CD4-positive, CD25-positive, alpha-beta regulatory T cell (primary cell): Measurements from ENCODE around the gene NPHP1. TPM values are rescaled to one million over a fixed set of nuclear protein-coding genes. Genes with fewer than 3 reads are reported as not detected.
"Not testable (repeated sequence)": the region's sequence is repeated elsewhere in the genome, so short reads cannot be mapped to it uniquely, and the experiment has no call there.

Source experiments
- ATAC-seq, 2 donors: fragments of 150-1000 bp; cut with Tn5 transposase; one replicate each; pipeline ENCODE4 v1.10.0; 2021; ENCODE audit warnings: low read depth in 2 of 2, moderate number of reproducible peaks in 2 of 2, moderate library complexity in 1 of 2
- DNase-seq, 3 donors: peaks; one replicate each; pipeline versions ENCODE4 v3.0.0 to v3.0.0-alpha.2; 2012 to 2022; ENCODE audit warnings: mixed read lengths in 1 of 3
- H3K27ac ChIP-seq: one replicate; pipeline ENCODE4 v1.7.0; 2013; ENCODE audit warnings: mild to moderate bottlenecking, low read length; ENCODE audit not compliant: insufficient read depth, poor library complexity, severe bottlenecking
- H3K27me3 ChIP-seq: one replicate; pipeline ENCODE4 v1.7.0; 2013; ENCODE audit warnings: low read length; ENCODE audit not compliant: control insufficient read depth, insufficient read depth
- H3K36me3 ChIP-seq: one replicate; pipeline ENCODE4 v1.7.0; 2013; ENCODE audit warnings: mild to moderate bottlenecking, low read length, moderate library complexity; ENCODE audit not compliant: control insufficient read depth, insufficient read depth
- H3K4me1 ChIP-seq: 2 replicates; pipeline ENCODE4 v1.7.0; 2013; ENCODE audit warnings: mild to moderate bottlenecking, low read length; ENCODE audit not compliant: insufficient read depth, control insufficient read depth, poor library complexity, severe bottlenecking
- H3K4me3 ChIP-seq: one replicate; pipeline ENCODE4 v1.7.0; 2013; ENCODE audit warnings: low read depth, mild to moderate bottlenecking, low read length, moderate library complexity
- H3K9me3 ChIP-seq, 2 experiments: 1 replicate in 1 of 2; 2 replicates in 1 of 2; pipeline ENCODE4 v1.7.0; 2013; ENCODE audit warnings: low read length in 2 of 2, mild to moderate bottlenecking in 1 of 2, moderate library complexity in 1 of 2; ENCODE audit not compliant: control insufficient read depth in 2 of 2
- H3K27ac Mint-ChIP-seq, 3 donors: one replicate each; pipeline ENCODE4 v1.8.0; 2020 to 2022; ENCODE audit warnings: mild to moderate bottlenecking in 3 of 3, mixed read lengths in 3 of 3, moderate library complexity in 2 of 3
- H3K27me3 Mint-ChIP-seq: one replicate; pipeline ENCODE4 v1.8.0; 2022; ENCODE audit warnings: mild to moderate bottlenecking, mixed read lengths
- H3K36me3 Mint-ChIP-seq: one replicate; pipeline ENCODE4 v1.8.0; 2020; ENCODE audit warnings: mixed read lengths
- H3K4me1 Mint-ChIP-seq, 4 donors: one replicate each; pipeline ENCODE4 v1.8.0; 2020 to 2022; ENCODE audit warnings: mixed read lengths in 4 of 4, mild to moderate bottlenecking in 1 of 4
- H3K4me3 Mint-ChIP-seq, 4 donors: one replicate each; pipeline ENCODE4 v1.8.0; 2020 to 2022; ENCODE audit warnings: mild to moderate bottlenecking in 4 of 4, mixed read lengths in 4 of 4, moderate library complexity in 3 of 4
- H3K9me3 Mint-ChIP-seq, 7 donors: one replicate each; pipeline ENCODE4 v1.8.0; 2020 to 2022; ENCODE audit warnings: mixed read lengths in 7 of 7, mild to moderate bottlenecking in 3 of 7, moderate library complexity in 2 of 7
- polyA plus RNA-seq, 4 donors: library from polyadenylated mRNA; unstranded; fragments of 300-500 nt; fragmentation: Illumina TruSeq; gene quantifications; one replicate each; pipeline ENCODE4 v1.2.3, GENCODE V29; 2021
- total RNA-seq: library from RNA; stranded (reverse); gene quantifications from one replicate; pipeline ENCODE4 v1.2.3, GENCODE V29; 2022

The NPHP1 gene
- total and polyA plus RNA-seq, 5 donors from 2014 or later = 0.15 to 0.58 (median 0.31) TPM; not detected in 2

DNA sequence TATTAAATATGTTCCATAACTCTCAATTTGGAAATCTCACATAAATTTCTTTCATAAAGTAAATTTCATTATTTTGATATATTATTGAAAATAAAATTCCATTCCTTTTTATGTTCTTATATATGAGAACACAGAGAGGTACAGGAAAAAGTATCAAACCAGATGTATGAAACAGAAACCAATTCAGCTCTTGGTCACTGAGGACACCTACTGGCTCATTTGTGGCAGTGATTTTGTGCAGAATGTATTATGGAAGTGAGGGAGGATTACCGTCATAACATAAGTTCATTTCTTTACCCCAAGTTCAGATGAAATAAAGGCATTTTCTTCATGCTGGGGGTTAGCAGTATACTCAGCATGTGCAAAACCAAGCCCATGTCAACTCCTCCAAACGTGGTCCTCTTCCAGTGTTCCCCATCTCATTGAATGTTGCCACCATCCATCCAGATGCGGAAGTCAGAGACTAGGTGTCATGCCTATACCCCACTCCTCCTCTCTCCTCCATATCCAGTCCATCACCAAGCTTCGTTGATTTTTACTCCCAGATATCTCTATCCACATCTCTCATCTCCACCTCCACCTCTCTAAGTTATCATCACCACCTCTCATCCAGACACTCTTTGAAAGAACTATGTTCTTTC, 47.5 kb downstream of the NPHP1 start:
- Mint-ChIP-seq H3K9me3 (peaks cover 2 to 11% (median 4%) of the 10 kb centered on the region in 7 donors), H3K27me3 (peaks cover 14% of the 10 kb centered on the region), H3K36me3 (peaks cover 3% of the 10 kb centered on the region), H3K27ac (no peak overlapping the region), H3K4me3 (no peak overlapping the region), H3K4me1 (peaks cover 0 to 6% (median 0%) of the 10 kb centered on the region in 4 donors)
- Histone ChIP-seq H3K4me3 (no peak overlapping the region), H3K27me3 (peaks cover 9% of the 10 kb centered on the region), H3K36me3 (no peaks in the 10 kb centered on the region), H3K9me3 (peaks cover 0 to 2% of the 10 kb centered on the region in 2 experiments), H3K4me1 (no peaks in the 10 kb centered on the region), H3K27ac (no peak overlapping the region)
- DNase-seq = peak in 2 of 3 donors; percentile 9 to 55
- ATAC-seq = peak in 1 of 2 donors; percentile 42

DNA sequence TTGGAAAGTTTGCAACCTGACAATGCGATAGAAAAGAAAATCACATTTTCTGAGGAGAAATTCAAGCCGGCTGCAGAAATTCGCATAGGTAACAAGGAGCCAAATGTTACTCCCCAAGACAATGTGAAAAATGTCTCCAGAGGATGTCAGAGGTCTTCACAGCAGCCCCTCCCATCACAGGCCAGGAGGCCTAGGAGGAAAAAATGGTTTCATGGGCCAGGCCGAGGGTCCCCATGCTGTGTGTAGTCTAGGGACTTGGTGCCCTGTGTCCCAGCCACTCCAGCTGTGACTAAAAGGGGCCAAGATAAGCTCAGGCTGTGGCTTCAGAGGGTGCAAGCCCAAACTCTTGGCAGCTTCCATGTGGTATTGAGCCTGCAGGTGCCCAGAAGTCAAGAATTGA, 50.0 kb downstream of the NPHP1 start:
- not testable (repeated sequence) for H3K4me3 ChIP-seq, H3K36me3 ChIP-seq, H3K27ac ChIP-seq, H3K4me1 ChIP-seq, DNase-seq, H3K9me3 ChIP-seq, H3K4me1 Mint-ChIP-seq, H3K4me3 Mint-ChIP-seq, ATAC-seq, H3K27ac Mint-ChIP-seq, H3K27me3 ChIP-seq, H3K36me3 Mint-ChIP-seq
- peaks cover 2 to 11% (median 4%) of the 10 kb centered on the region in 7 donors for H3K9me3 Mint-ChIP-seq
- peaks cover 15% of the 10 kb centered on the region for H3K27me3 Mint-ChIP-seq

DNA sequence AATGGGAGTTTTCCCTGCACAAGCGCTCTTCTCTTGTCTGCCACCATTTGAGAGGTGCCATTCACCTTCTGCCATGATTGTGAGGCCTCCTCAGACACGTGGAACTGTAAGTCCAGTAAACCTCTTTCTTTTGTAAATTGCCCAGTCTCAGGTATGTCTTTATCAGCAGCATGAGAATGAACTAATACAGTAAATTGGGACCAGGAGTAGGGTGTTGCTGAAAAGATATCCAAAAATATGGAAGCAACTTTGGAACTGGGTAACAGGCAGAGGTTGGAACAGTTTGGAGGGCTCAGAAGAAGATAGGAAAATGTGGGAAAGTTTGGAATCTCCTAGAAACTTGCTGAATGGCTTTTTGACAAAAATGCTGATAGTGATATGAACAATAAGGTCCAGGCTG, 50.6 kb downstream of the NPHP1 start:
- H3K27ac ChIP-seq, H3K9me3 ChIP-seq, DNase-seq, H3K27ac Mint-ChIP-seq, H3K4me1 ChIP-seq, H3K27me3 ChIP-seq, H3K36me3 ChIP-seq, H3K4me3 Mint-ChIP-seq, ATAC-seq, H3K4me3 ChIP-seq, H3K4me1 Mint-ChIP-seq, H3K36me3 Mint-ChIP-seq: not testable (repeated sequence)
- Mint-ChIP-seq H3K9me3 (peaks cover 2 to 11% (median 4%) of the 10 kb centered on the region in 7 donors), H3K27me3 (peaks cover 19% of the 10 kb centered on the region)

DNA sequence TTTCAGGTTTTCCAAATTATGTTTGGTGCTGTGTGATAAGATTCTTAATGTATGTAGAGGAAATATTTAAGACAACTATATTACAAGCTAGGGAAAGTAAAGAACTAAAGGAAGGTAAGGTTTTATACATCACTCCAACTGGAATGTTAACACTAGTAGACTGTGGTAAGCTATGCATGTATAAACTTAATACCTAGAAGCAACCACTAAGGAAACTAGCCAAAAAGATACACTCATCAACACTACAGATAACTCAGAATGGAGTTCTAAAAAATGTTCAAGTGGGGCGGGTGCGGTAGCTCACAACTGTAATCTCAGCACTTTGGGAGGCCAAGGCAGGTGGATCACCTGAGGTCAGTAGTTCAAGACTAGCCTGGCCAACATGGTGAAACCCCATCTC, 51.4 kb downstream of the NPHP1 start:
- Mint-ChIP-seq H3K4me3 (no peak overlapping the region), H3K4me1 (peaks cover 0 to 6% (median 0%) of the 10 kb centered on the region in 4 donors), H3K27ac (no peak overlapping the region), H3K27me3 (peaks cover 15% of the 10 kb centered on the region), H3K36me3 (peaks cover 3% of the 10 kb centered on the region), H3K9me3 (peaks cover 2 to 11% (median 4%) of the 10 kb centered on the region in 7 donors)
- no peak overlapping the region for H3K4me3 ChIP-seq
- peaks cover 3% of the 10 kb centered on the region for H3K27me3 ChIP-seq
- peaks cover 0 to 2% of the 10 kb centered on the region in 2 experiments for H3K9me3 ChIP-seq
- ATAC-seq (no peak), DNase-seq (no peak)
- no peak overlapping the region for H3K27ac ChIP-seq
- no peaks in the 10 kb centered on the region for H3K36me3 ChIP-seq
- H3K4me1 ChIP-seq = no peaks in the 10 kb centered on the region

DNA sequence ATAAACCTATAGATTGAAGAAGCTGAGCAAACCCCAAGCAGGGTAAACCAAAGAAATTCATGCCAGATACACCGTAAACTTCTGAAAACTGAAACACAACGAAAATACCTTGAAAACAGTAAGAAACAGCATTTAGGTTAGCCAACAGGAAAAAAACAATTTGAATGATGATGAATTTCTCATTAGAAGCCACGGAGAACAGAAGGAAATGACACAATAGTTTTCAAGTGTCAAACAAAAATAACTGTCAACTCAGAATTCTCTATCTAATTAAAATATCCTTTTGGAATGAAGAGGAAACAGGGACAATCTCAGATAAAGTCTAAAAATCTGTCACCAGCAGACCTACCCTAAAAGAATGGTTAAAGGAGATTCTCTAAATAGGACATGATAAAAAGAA, 51.9 kb downstream of the NPHP1 start:
- no peaks in the 10 kb centered on the region for H3K36me3 ChIP-seq
- H3K27ac ChIP-seq = no peak overlapping the region
- peaks cover 3% of the 10 kb centered on the region for H3K36me3 Mint-ChIP-seq
- H3K9me3 ChIP-seq = peaks cover 0 to 2% of the 10 kb centered on the region in 2 experiments
- no peak overlapping the region for H3K4me3 ChIP-seq
- ATAC-seq = no peak
- no peak for DNase-seq
- peaks cover 2 to 11% (median 4%) of the 10 kb centered on the region in 7 donors for H3K9me3 Mint-ChIP-seq
- H3K27ac Mint-ChIP-seq = no peak overlapping the region
- H3K4me1 Mint-ChIP-seq = peaks cover 0 to 6% (median 0%) of the 10 kb centered on the region in 4 donors
- H3K27me3 Mint-ChIP-seq = peaks cover 14% of the 10 kb centered on the region
- peaks cover 3% of the 10 kb centered on the region for H3K27me3 ChIP-seq
- H3K4me3 Mint-ChIP-seq = no peak overlapping the region
- H3K4me1 ChIP-seq = no peaks in the 10 kb centered on the region

DNA sequence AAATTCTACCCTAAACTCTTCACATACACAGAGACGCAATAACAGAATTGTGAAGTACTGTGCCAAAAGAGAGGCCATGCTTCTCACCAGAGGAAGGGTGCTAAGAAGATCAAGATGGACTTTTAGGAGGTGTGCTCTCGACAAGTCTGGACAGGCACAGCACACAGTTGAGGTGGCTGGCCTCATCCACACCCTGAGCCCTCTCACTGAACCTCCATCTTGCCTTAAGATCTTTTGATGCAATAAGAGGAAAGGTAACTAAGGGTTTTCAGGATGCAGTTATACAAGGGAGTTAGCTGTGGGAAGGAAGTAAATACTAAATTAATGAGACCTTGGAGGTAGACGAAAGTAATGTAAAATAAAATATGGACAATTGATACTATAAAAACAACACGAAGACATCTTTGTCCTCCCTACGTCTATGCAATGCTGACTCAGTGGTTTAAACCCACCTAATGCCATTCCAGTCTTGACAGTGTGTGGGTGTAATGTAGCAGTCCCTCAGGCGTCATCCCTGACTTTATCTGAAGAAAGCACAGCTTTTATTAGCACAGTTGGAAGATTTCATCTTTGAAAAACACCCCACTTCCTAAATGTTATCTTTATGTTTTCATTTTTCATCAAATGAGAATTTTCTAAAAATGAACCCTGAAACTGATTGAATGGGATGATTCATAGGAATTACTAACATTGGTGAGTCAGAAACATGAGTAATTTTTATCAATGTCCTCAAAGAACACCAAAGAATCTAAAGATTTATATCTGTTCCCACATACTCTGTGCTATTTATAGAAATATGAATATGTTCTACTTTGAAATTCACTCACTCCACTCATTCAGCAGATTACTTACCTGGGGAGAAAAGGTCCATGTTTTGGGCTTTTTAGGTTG, 55.2 kb downstream of the NPHP1 start:
- Mint-ChIP-seq H3K27ac (no peak overlapping the region), H3K27me3 (peaks cover 13% of the 10 kb centered on the region), H3K4me1 (no peaks in the 10 kb centered on the region), H3K9me3 (peaks cover 2 to 7% (median 4%) of the 10 kb centered on the region in 7 donors), H3K4me3 (no peak overlapping the region), H3K36me3 (no peaks in the 10 kb centered on the region)
- no peaks in the 10 kb centered on the region for H3K36me3 ChIP-seq
- H3K9me3 ChIP-seq = no peaks in the 10 kb centered on the region
- H3K27me3 ChIP-seq = peaks cover 2% of the 10 kb centered on the region
- no peak for ATAC-seq
- H3K4me1 ChIP-seq = no peaks in the 10 kb centered on the region
- DNase-seq = no peak
- H3K4me3 ChIP-seq = no peak overlapping the region
- H3K27ac ChIP-seq = no peak overlapping the region

DNA sequence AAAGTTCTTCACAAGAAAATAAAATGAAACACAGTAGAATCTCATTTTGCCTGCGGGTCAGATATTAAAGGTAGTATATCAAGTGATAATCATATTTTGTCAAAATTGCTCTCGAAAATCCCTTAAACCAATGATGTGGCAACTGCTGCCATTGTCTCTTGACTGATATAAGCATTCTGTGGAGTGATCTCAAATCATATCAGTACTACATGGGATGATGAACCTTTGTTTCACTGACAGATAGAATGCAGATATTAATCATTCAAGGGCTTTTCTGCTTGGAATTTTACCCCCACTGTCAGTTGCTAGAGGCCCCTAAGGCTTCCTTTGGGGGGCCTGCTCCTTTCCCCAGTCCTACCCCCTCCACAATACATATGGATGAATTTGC, 57.9 kb downstream of the NPHP1 start:
- peaks cover 2% of the 10 kb centered on the region for H3K27me3 ChIP-seq
- no peak overlapping the region for H3K27ac Mint-ChIP-seq
- H3K9me3 ChIP-seq = no peaks in the 10 kb centered on the region
- peaks cover 18% of the 10 kb centered on the region for H3K27me3 Mint-ChIP-seq
- H3K9me3 Mint-ChIP-seq = no peaks in the 10 kb centered on the region
- no peaks in the 10 kb centered on the region for H3K4me1 Mint-ChIP-seq
- no peak overlapping the region for H3K4me3 ChIP-seq
- H3K4me1 ChIP-seq = no peaks in the 10 kb centered on the region
- DNase-seq (no peak), ATAC-seq (no peak)
- no peak overlapping the region for H3K27ac ChIP-seq
- H3K36me3 Mint-ChIP-seq = no peaks in the 10 kb centered on the region
- H3K4me3 Mint-ChIP-seq = no peak overlapping the region
- no peaks in the 10 kb centered on the region for H3K36me3 ChIP-seq
